WERI-Rb-1 (cell line): ENCODE data around the gene TMEM123.

ENCODE experiments used
- DNase-seq: peaks from one replicate; pipeline ENCODE4 v3.0.0-alpha.2; 2020
- H3K27ac ChIP-seq: fragments of 250-450 bp; sonication (Bioruptor Pico); 2 replicates; pipeline ENCODE4 v1.5.1; 2020; ENCODE audit warnings: mild to moderate bottlenecking, moderate library complexity
- H3K27me3 ChIP-seq: fragments of 250-450 bp; sonication (Bioruptor Pico); 2 replicates; pipeline ENCODE4 v1.5.1; 2021; ENCODE audit warnings: mild to moderate bottlenecking, low read depth, moderate library complexity; ENCODE audit not compliant: insufficient read depth, severe bottlenecking
- H3K36me3 ChIP-seq: fragments of 250-450 bp; sonication (Bioruptor Pico); 2 replicates; pipeline ENCODE4 v1.5.1; 2020; ENCODE audit warnings: mild to moderate bottlenecking, moderate library complexity
- H3K4me3 ChIP-seq: 2 replicates; pipeline ENCODE4 v1.5.1; 2011; ENCODE audit warnings: low read depth, mild to moderate bottlenecking, control low read depth, low read length
- H3K9me3 ChIP-seq: fragments of 250-450 bp; sonication (Bioruptor Pico); 2 replicates; pipeline ENCODE4 v1.5.1; 2021; ENCODE audit warnings: mild to moderate bottlenecking, moderate library complexity; ENCODE audit not compliant: severe bottlenecking
- TF ChIP-seq, protein P1 (sequence below): IDR thresholded peaks from 2 replicates; pipeline ENCODE4 v1.5.1; 2011; ENCODE audit warnings: low read depth, mild to moderate bottlenecking, control low read depth, inconsistent platforms, low read length

Gene TMEM123

GRCh38 chr11:102488208-102488607 lies 35.6 kb upstream of the TMEM123 start:
- no peak for DNase-seq
- TF ChIP-seq, protein P1, sequence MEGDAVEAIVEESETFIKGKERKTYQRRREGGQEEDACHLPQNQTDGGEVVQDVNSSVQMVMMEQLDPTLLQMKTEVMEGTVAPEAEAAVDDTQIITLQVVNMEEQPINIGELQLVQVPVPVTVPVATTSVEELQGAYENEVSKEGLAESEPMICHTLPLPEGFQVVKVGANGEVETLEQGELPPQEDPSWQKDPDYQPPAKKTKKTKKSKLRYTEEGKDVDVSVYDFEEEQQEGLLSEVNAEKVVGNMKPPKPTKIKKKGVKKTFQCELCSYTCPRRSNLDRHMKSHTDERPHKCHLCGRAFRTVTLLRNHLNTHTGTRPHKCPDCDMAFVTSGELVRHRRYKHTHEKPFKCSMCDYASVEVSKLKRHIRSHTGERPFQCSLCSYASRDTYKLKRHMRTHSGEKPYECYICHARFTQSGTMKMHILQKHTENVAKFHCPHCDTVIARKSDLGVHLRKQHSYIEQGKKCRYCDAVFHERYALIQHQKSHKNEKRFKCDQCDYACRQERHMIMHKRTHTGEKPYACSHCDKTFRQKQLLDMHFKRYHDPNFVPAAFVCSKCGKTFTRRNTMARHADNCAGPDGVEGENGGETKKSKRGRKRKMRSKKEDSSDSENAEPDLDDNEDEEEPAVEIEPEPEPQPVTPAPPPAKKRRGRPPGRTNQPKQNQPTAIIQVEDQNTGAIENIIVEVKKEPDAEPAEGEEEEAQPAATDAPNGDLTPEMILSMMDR, result no peak
- H3K36me3 ChIP-seq, result no peaks in the 10 kb centered on the region
- H3K27ac ChIP-seq, result no peak overlapping the region
- no peaks in the 10 kb centered on the region for H3K27me3 ChIP-seq
- H3K9me3 ChIP-seq, result no peaks in the 10 kb centered on the region
- no peak overlapping the region for H3K4me3 ChIP-seq

- no peaks in the 10 kb centered on the region for H3K36me3 ChIP-seq
- no peak overlapping the region for H3K4me3 ChIP-seq
- H3K27me3 ChIP-seq, result no peaks in the 10 kb centered on the region
- DNase-seq, result no peak
- TF ChIP-seq, protein P1, result no peak
- no peak overlapping the region for H3K27ac ChIP-seq
- no peaks in the 10 kb centered on the region for H3K9me3 ChIP-seq
These were observed 34.6 kb upstream of the TMEM123 start for GRCh38 chr11:102487214-102487613.

DNA sequence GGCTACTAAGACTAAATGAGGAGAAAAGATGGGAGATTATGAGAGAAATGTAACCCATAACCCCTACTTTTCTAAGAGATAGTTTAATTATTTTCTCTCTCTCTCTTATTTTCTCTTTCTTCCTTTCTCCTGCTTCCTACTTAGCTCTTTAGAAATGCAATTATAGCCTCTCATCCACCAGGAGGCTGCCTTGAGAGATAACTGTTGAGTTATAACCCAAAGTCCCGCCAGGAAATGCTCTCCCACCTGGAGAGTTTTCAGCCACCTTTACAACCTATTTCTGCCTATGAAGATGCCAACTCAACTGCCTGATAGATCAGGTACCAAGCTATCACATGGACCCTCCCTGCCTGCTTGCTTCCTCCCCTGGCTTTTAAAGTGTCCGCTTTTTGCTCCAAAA lies 34.0 kb upstream of the TMEM123 start:
- no peak for DNase-seq
- TF ChIP-seq, protein P1, result no peak
- Histone ChIP-seq H3K9me3 (no peaks in the 10 kb centered on the region), H3K27ac (no peak overlapping the region), H3K4me3 (no peak overlapping the region), H3K27me3 (no peaks in the 10 kb centered on the region), H3K36me3 (no peaks in the 10 kb centered on the region)

GRCh38 chr11:102485095-102485722 lies 32.6 kb upstream of the TMEM123 start:
- H3K27ac ChIP-seq, result no peak overlapping the region
- no peak for DNase-seq

DNA sequence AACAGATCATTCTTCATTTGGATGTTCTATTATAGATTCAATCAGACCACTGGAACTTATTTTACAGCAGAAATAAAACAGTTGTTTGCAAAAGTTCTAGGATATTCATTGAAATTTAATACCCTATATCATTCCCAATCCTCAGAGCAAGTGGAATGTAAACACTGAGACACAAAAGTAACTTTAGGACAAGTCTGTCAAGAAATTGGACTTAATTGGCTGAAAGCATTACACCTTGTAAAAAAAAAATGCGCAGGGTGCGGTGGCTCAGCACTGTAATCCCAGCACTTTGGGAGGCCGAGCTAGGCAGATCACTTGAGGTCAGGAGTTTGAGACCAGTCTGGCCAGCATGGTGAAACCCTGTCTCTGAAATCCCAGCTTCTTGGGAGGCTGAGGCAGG lies 29.9 kb upstream of the TMEM123 start:
- Histone ChIP-seq H3K27ac (no peak overlapping the region), H3K36me3 (no peaks in the 10 kb centered on the region), H3K27me3 (no peaks in the 10 kb centered on the region), H3K4me3 (no peak overlapping the region), H3K9me3 (no peaks in the 10 kb centered on the region)
- TF ChIP-seq, protein P1, result no peak
- peak; percentile 21 for DNase-seq

More at GRCh38 chr11:102485095-102485722, 32.6 kb upstream of the TMEM123 start:
- Histone ChIP-seq H3K4me3 (no peak overlapping the region), H3K27me3 (no peaks in the 10 kb centered on the region), H3K9me3 (no peaks in the 10 kb centered on the region), H3K36me3 (no peaks in the 10 kb centered on the region)
- TF ChIP-seq, protein P1, result no peak

DNA sequence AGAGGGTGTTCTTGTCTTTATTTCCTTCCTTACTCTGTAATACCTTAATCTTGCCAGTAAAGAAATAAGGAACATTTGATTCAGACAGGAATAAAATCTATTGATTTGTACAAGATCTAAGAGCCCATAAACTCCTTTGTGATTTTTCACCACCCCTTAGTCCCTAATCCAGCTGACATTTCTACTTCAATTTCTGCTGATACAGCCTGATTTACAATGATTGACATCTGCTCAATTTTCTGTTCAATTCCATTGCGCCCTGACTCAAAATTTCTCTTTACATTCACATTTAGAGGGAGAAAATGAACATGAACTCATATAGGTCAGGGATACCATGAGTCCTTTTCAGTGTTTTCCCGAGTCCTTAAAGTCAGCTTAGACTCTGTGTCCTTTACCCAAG lies 27.2 kb upstream of the TMEM123 start:
- TF ChIP-seq, protein P1, result no peak
- H3K36me3 ChIP-seq, result no peaks in the 10 kb centered on the region
- DNase-seq, result no peak
- no peaks in the 10 kb centered on the region for H3K9me3 ChIP-seq
- no peak overlapping the region for H3K27ac ChIP-seq
- H3K4me3 ChIP-seq, result no peak overlapping the region
- H3K27me3 ChIP-seq, result no peaks in the 10 kb centered on the region
